ENCODE measurements around the gene BLOC1S2.
"Not testable (repeated sequence)": the region's sequence is repeated elsewhere in the genome, so short reads cannot be mapped to it uniquely, and the experiment has no call there.

Gene BLOC1S2

DNA sequence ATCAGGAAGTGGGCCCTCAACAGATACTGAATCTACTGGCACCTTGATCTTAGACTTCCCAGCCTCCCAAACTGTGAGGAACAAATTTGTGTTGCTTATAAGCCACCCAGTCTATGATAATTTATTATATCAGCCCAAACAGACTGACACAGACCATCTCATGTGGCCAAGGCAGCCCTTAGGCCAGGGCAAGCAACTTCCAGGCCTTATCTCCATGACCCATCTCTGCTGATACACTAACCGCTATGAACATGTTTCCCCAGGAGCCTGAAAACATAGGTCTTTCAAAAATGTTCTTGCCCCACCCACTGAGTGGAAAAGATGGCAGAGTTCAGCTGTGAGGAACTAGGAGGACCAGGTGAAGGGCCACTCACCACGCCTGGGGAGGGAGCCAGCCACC, 3.2 kb upstream of the BLOC1S2 start:
- no peak for DNase-seq (ENCODE audit: low read depth)

GRCh38 chr10:100288196-100288595, 1.7 kb upstream of the BLOC1S2 start:
- DNase-seq (ENCODE audit: low read depth), result no peak

- no peak for DNase-seq (ENCODE audit: low read depth)
Observed at GRCh38 chr10:100287756-100288155, 1.3 kb upstream of the BLOC1S2 start.

DNA sequence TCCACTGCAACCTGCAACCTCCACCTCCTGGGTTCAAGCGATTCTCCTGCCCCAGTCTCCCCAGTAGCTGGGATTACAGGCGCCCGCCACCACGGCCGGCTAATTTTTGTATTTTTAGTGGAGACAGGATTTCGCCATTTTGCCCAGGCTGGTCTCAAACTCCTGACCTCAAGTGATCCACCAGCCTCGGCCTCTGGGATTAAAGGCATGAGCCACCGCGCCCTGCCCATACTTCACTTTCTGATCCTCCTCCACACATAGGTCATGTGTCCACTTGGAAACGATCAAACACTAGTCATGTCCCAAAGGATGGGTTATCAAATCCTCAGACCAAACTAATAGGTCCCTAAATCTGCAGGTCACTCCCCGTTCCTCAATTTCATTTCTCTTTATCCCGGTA, 1.2 kb downstream of the BLOC1S2 start:
- DNase-seq (ENCODE audit: low read depth), result not testable (repeated sequence)

- no peak for DNase-seq (ENCODE audit: low read depth)
Observed at GRCh38 chr10:100282907-100283306, 3.6 kb downstream of the BLOC1S2 start.

GRCh38 chr10:100276971-100277370, 9.5 kb downstream of the BLOC1S2 start:
- DNase-seq (ENCODE audit: low read depth), result not testable (repeated sequence)

- peak; percentile 89 for DNase-seq (ENCODE audit: low read depth)
Observed at GRCh38 chr10:100267239-100268104, 19.0 kb downstream of the BLOC1S2 start, which contains the start of gene CWF19L1. Gene CWF19L1, minus strand, starts transcription at chr10:100267638. Its CDS starts 45 bp downstream, at chr10:100267593.

- peak; percentile 58 for DNase-seq (ENCODE audit: low read depth)
Observed at GRCh38 chr10:100265821-100266485, 20.5 kb downstream of the BLOC1S2 start.

- DNase-seq (ENCODE audit: low read depth), result no peak
Observed at GRCh38 chr10:100254191-100254590, 32.3 kb downstream of the BLOC1S2 start.

DNA sequence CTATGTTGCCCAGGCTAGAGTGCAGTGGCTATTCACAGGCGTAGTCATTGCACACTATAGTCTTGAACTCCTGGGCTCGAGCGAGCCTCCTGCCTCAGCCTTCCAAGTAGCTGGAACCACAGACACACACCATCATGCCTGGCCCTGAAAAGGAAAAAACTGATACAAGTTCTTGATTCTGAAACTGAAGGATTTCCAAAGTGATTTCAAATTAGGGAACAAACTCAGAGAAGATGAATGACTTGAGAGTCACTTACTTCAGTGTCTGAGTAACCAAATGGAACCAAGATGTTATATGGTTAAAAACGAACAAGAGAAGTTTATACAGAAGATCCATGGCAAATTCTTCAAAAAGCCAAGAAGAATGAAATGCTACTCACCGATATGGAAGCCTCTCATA, 33.4 kb downstream of the BLOC1S2 start:
- no peak for DNase-seq (ENCODE audit: low read depth)

GRCh38 chr10:100248820-100249219, 37.7 kb downstream of the BLOC1S2 start:
- DNase-seq (ENCODE audit: low read depth), result no peak

- peak; percentile 80 for DNase-seq (ENCODE audit: low read depth)
Observed at GRCh38 chr10:100245484-100246220, 40.8 kb downstream of the BLOC1S2 start.

- no peak for DNase-seq (ENCODE audit: low read depth)
Observed at GRCh38 chr10:100239851-100240250, 46.6 kb downstream of the BLOC1S2 start.

- no peak for DNase-seq (ENCODE audit: low read depth)
Observed at GRCh38 chr10:100238429-100238828, 48.1 kb downstream of the BLOC1S2 start.

DNA sequence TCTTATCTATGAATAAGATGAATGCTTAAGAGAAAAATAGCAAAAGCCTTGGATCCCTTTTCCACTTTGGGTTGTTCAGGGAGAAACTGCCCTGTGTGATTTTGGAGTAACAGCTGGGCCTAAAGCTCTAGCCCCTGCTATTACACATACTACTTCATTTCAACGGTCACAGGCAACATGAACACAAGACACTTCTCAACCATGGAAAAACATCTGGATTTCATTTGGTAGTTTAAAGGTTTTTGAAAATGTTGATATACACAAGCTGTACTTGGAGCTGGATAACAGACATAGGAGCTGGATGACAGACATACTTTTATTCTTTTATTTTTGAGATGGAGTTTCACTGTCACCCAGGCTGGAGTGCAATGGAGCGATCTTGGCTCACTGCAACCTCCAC, 54.4 kb downstream of the BLOC1S2 start:
- no peak for DNase-seq (ENCODE audit: low read depth)

DNA sequence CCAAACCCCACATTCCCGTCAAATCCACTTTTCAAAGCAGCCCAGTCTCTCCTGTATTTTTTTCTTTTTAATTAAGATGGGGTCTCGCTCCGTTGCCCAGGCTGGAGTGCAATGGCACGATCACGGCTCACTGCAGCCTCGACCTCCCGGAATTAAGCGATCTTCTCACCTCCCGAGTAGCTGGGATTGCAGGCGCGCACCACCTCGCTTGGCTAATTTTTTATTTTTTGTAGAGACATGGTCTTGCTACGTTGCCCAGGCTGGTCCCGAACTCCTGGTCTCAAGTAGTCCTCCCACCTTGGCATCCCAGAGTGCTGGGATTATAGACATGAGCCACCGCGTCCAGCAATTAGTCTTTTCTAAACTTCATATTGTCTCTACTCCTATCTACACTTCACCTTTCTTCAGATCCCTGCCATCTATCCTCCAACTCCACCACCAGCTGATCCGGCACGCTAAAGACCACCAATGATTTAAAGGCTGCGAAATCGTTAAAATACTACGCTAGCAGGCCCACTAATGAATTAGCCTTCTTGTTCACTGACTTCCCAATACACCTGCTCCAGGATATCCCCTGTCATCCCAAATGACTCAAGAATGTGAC, 56.6 kb downstream of the BLOC1S2 start:
- DNase-seq (ENCODE audit: low read depth), result no peak

DNA sequence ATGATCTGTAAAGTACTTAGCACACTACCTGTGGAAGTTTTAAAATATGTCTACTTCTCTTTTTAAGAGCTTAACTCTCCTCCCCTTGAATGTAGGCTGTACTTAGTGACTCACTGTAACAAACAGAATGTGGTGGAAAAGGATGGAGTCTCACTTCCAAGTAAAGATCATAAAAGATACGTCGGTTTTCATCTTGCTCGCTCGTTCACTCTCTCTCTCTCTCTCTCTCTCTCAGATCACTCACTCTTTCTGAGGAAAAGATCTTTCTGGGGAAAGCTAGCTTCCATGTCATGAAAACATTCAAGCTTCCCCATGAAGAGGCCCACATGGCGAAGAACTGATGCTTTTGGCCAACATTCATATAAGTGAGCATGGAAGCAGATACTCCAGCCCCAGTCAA, 62.6 kb downstream of the BLOC1S2 start:
- no peak for DNase-seq (ENCODE audit: low read depth)

All from amniotic epithelial cell (primary cell).